Mesothelial cell of epicardium (in vitro differentiated cells): Measurements from ENCODE around the gene CDNF. TPM values are rescaled to one million over a fixed set of nuclear protein-coding genes. Genes with fewer than 3 reads are reported as not detected.
A peak's percentile ranks its signal among the peaks of the same experiment; 100 is the strongest.

ENCODE experiments used
- DNase-seq, 2 experiments: peaks; one replicate each; pipeline ENCODE4 v3.0.0; 2021; ENCODE audit warnings: low spot score in 2 of 2; ENCODE audit not compliant: unreplicated experiment in 2 of 2
- H3K27ac Mint-ChIP-seq: 2 replicates; pipeline ENCODE4 v1.8.0; 2021; ENCODE audit warnings: mixed read lengths
- H3K27me3 Mint-ChIP-seq: 2 replicates; pipeline ENCODE4 v1.8.0; 2021; ENCODE audit warnings: low read depth, mixed read lengths
- H3K36me3 Mint-ChIP-seq: 2 replicates; pipeline ENCODE4 v1.8.0; 2021; ENCODE audit warnings: mixed read lengths
- H3K4me1 Mint-ChIP-seq: 2 replicates; pipeline ENCODE4 v1.8.0; 2021; ENCODE audit warnings: mixed read lengths
- H3K4me3 Mint-ChIP-seq: 2 replicates; pipeline ENCODE4 v1.8.0; 2021; ENCODE audit warnings: mild to moderate bottlenecking, moderate library complexity, mixed read lengths
- H3K9me3 Mint-ChIP-seq: 2 replicates; pipeline ENCODE4 v1.8.0; 2021; ENCODE audit warnings: mixed read lengths
- CTCF ChIP-seq: fragments of 200-600 bp; sonication (generic); IDR thresholded peaks from one replicate; pipeline ENCODE4 v1.5.0; 2021; ENCODE audit warnings: antibody characterized with exemption; ENCODE audit not compliant: unreplicated experiment
- total RNA-seq: library from RNA; stranded (reverse); gene quantifications from 3 replicates; pipeline ENCODE4 v1.2.1, GENCODE V29; 2021

Gene CDNF
- total RNA-seq, 1 donor from 2014 or later: 1.7 TPM

DNA sequence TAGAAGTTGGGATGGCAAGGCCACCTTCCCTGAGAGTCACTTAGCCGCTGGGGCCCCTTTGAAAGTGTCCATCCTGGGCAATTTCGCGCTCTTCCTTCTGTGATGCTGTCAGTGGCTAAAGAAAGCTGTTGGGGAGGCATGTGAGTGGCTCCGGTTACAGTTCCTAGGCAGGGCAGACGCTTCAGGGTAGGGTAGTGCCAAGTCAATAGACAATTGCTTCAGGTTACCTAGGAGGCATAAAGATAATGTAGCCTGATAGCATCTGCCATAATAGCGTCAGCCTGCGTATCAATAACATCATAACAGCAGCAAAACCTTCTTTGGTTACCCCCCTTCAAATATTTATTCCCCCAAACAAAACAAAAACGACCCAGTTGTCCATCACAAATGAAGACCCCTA lies 63.0 kb downstream of the CDNF start, which contains the start of gene FAM107B:
Gene FAM107B (minus strand): TSS at position 101 of the 400 bp plus-strand sequence. CDS start 234 bp downstream, outside the sequence.
- peaks cover 11% of the 10 kb centered on the region for H3K4me1 Mint-ChIP-seq
- no peaks in the 10 kb centered on the region for H3K9me3 Mint-ChIP-seq
- H3K27ac Mint-ChIP-seq: no peak within 1 kb of the TSS
- H3K27me3 Mint-ChIP-seq: peaks cover 4% of the 10 kb centered on the region
- H3K4me3 Mint-ChIP-seq: no peak within 1 kb of the TSS
- TF ChIP-seq CTCF: no peak
- no peak for DNase-seq
- H3K36me3 Mint-ChIP-seq: no peaks in the 10 kb centered on the region

- Mint-ChIP-seq H3K27ac (no peak overlapping the region), H3K9me3 (no peaks in the 10 kb centered on the region), H3K4me1 (peaks cover 9% of the 10 kb centered on the region), H3K4me3 (no peak overlapping the region), H3K27me3 (peaks cover 4% of the 10 kb centered on the region), H3K36me3 (no peaks in the 10 kb centered on the region)
- DNase-seq: no peak
- no peak for TF ChIP-seq CTCF
These were observed 63.6 kb downstream of the CDNF start for GRCh38 chr10:14774214-14774580.

- no peak overlapping the region for H3K27ac Mint-ChIP-seq
- peaks cover 4% of the 10 kb centered on the region for H3K27me3 Mint-ChIP-seq
- H3K36me3 Mint-ChIP-seq: peaks cover 2% of the 10 kb centered on the region
- H3K4me1 Mint-ChIP-seq: peaks cover 5% of the 10 kb centered on the region
- peaks cover 3% of the 10 kb centered on the region for H3K9me3 Mint-ChIP-seq
- peak; percentile 51 for TF ChIP-seq CTCF
- no peak for DNase-seq
- no peak overlapping the region for H3K4me3 Mint-ChIP-seq
These were observed 64.2 kb downstream of the CDNF start for GRCh38 chr10:14773551-14774213.

GRCh38 chr10:14772399-14772798 lies 65.4 kb downstream of the CDNF start:
- no peak overlapping the region for H3K27ac Mint-ChIP-seq
- peaks cover 2% of the 10 kb centered on the region for H3K36me3 Mint-ChIP-seq
- no peak overlapping the region for H3K4me3 Mint-ChIP-seq
- peaks cover 5% of the 10 kb centered on the region for H3K4me1 Mint-ChIP-seq
- H3K27me3 Mint-ChIP-seq: peaks cover 8% of the 10 kb centered on the region
- no peak for TF ChIP-seq CTCF
- H3K9me3 Mint-ChIP-seq: peaks cover 5% of the 10 kb centered on the region
- DNase-seq: no peak

DNA sequence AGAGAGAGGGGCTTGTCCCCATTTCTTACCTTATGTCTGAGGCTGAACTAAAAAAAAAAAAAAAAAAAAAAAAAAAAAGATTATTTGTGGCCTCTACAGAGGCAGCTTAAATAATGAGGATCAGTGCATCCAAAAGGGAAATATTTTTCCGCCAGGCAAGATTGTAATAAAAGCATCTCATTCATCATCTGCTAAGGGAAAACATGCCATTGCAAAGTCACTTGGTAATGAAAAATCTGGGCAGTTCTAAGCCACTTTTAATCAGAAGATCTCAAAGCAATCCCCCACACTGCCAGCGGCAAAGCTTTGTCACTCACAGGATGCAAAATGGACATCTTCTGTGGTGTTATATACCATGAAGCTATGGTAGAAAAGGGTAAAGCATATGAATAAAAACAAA lies 66.9 kb downstream of the CDNF start:
- no peak overlapping the region for H3K27ac Mint-ChIP-seq
- no peak for DNase-seq
- H3K9me3 Mint-ChIP-seq: peaks cover 5% of the 10 kb centered on the region
- peaks cover 5% of the 10 kb centered on the region for H3K4me1 Mint-ChIP-seq
- H3K4me3 Mint-ChIP-seq: no peak overlapping the region
- H3K36me3 Mint-ChIP-seq: peaks cover 2% of the 10 kb centered on the region
- H3K27me3 Mint-ChIP-seq: peaks cover 11% of the 10 kb centered on the region
- TF ChIP-seq CTCF: no peak

Other genes with a start within 250 kb of the CDNF start
- gene FAM107B, start 63.1 kb downstream of the CDNF start, total RNA-seq: 19.9 to 23.9 TPM (median 23.5 TPM) in 3 replicates
- gene HSPA14, start 269 bp upstream of the CDNF start, total RNA-seq: 11.2 to 12.6 TPM (median 11.2 TPM) in 3 replicates
- gene MSANTD7, start 269 bp upstream of the CDNF start, total RNA-seq: 14.7 to 17.1 TPM (median 16.0 TPM) in 3 replicates
- 24.3 to 25.8 TPM (median 24.7 TPM) in 3 replicates for gene SUV39H2, start 40.8 kb upstream of the CDNF start, total RNA-seq
- gene DCLRE1C, start 116.1 kb upstream of the CDNF start, total RNA-seq: 9.4 to 11.9 TPM (median 10.5 TPM) in 3 replicates
- 0.56 to 0.77 TPM in 2 of 3 replicates, not detected in the other for gene MEIG1, start 121.4 kb upstream of the CDNF start, total RNA-seq
- gene OLAH, start 205.9 kb upstream of the CDNF start, total RNA-seq: 0.54 to 0.84 TPM (median 0.69 TPM) in 3 replicates